GM13977 (cell line): ENCODE measurements around the gene YTHDC2.

Experiments used
- DNase-seq: peaks from one replicate; pipeline ENCODE4 v3.0.0; 2012; ENCODE audit warnings: low spot score
- in situ Hi-C: fragments of 300-500 bp; cut with MboI; formaldehyde crosslinking; loops from one replicate; pipeline ENCODE4 v1.12.0; 2022; ENCODE audit warnings: low sequenced_read_pairs, low pct_unique_long_range_greater_than_20kb, mixed read lengths, inconsistent platforms; ENCODE audit not compliant: unreplicated experiment
- TF ChIP-seq, protein P1 (sequence below): IDR thresholded peaks from 2 replicates; pipeline ENCODE4 v1.5.1; 2012; ENCODE audit warnings: mild to moderate bottlenecking, control low read depth; ENCODE audit not compliant: insufficient read depth; ENCODE audit errors: extremely low read depth, missing control alignments

YTHDC2 gene

DNA sequence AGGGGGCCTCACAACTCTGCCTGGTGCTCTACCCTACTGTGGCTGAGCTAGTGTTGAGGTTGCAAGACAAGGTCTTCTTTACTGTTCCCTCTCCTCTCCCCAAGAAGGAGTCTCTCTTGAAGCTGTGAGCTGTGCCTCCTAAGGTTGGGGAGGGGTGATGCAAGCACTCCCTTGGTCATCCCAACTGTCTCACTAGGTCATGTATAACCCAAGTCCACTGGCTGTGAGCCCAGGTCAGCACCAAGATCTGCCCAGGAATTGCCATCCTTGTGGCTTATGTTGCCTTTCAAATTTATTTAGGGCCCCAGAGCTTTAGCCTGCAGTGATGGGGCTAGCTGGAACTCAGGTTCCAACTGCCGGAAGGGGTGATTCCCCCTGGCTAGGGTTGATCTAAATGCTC, 10.3 kb upstream of the YTHDC2 start:
- no peak for DNase-seq
- TF ChIP-seq, protein P1, sequence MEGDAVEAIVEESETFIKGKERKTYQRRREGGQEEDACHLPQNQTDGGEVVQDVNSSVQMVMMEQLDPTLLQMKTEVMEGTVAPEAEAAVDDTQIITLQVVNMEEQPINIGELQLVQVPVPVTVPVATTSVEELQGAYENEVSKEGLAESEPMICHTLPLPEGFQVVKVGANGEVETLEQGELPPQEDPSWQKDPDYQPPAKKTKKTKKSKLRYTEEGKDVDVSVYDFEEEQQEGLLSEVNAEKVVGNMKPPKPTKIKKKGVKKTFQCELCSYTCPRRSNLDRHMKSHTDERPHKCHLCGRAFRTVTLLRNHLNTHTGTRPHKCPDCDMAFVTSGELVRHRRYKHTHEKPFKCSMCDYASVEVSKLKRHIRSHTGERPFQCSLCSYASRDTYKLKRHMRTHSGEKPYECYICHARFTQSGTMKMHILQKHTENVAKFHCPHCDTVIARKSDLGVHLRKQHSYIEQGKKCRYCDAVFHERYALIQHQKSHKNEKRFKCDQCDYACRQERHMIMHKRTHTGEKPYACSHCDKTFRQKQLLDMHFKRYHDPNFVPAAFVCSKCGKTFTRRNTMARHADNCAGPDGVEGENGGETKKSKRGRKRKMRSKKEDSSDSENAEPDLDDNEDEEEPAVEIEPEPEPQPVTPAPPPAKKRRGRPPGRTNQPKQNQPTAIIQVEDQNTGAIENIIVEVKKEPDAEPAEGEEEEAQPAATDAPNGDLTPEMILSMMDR, result no peak
- in situ Hi-C loops, result loop anchor here (25.0 kb wide), 1 partner anchor 466 kb away; no protein-coding TSS in a partner anchor

DNA sequence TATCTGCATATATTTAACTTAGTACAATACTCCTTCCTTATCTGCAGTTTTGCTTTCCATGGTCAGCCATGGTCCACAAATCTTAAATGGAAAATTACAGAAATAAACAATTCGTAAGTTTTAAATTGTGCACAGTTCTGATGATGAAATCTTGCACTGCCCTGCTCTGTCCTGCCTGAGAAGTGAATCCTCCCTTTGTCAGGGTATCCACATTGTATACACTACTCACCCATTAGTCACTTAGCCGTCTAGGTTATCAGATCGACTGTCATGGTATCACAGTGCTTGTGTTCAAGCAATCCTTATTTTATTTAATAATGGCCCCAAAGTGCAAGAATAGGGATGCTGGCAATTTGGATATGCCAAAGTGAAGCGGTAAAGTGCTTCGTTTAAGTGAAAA, 8.3 kb upstream of the YTHDC2 start:
- DNase-seq, result no peak
- in situ Hi-C loops, result loop anchor here (25.0 kb wide), 1 partner anchor 468 kb away; no protein-coding TSS in a partner anchor
- TF ChIP-seq, protein P1, result no peak

DNA sequence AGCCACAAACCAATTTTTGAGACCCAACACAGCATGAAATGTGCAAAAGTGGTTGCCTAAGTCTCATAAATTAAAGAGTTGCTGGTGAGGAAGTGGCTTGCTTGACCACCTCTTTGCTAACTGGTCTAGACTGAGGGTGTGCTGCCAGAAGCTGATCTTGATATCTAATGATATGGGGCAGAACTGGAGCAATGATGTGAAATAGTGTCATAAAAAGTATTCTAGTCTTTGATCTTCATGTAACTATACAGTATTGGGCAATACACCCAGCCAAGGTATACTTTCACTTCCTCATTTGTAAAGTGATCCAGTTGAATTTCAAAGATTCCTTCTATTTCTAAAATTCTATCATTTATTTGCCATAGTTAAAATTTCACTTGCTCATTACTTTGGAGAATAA, 5.9 kb upstream of the YTHDC2 start:
- no peak for DNase-seq
- TF ChIP-seq, protein P1, result no peak
- in situ Hi-C loops, result loop anchor here (25.0 kb wide), 1 partner anchor 470 kb away; no protein-coding TSS in a partner anchor

DNA sequence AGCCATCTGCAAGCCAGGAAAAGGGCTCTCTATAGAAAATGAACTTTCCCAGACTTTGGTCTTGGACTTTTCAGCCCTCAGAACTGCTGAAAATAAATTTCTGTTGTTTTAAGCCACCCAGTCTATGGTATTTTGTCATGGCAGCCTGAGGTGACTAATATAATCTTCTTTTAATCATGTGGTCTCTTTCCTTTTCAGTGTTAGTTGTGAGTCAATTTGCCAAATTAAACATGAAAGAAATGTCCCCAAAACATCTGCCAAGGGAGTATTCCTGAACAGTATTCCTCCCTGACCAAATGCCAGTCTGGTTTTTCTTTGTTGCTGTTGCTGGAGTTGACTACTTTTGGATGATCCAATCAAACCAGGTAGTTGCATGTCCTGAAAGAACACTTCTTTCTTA, 4.7 kb upstream of the YTHDC2 start:
- TF ChIP-seq, protein P1, result no peak
- in situ Hi-C loops, result loop anchor here (25.0 kb wide), 1 partner anchor 471 kb away; no protein-coding TSS in a partner anchor
- DNase-seq, result no peak

DNA sequence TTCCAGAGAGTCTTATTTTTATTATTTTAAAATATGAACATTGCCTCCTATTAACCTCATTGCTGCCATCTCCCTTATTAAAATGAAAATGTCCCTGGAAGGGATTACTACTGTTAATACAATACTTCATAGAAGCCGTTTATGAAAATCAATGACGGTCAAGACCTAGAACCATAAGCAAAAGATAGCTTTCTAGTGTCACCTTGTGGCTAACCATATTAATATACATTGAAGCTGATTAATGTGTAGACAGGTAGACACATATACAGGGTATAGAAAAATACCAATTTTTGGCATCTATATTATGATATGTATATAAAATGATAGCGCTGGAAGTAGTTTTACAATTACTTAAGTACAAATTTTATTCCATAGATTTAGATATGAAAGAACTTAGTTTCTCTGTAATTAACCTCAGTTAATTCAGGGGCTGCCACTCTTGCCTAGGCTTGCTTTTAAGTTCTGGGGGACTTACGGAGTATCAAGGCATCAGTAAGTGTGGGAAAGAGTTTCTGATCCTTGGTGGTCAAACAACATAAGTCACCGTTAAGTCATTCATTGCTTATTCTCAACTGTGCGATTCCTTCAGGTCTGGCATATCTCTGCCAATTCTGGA, 2.5 kb upstream of the YTHDC2 start:
- DNase-seq, result no peak
- in situ Hi-C loops, result loop anchor here (25.0 kb wide), 1 partner anchor 474 kb away; no protein-coding TSS in a partner anchor

DNA sequence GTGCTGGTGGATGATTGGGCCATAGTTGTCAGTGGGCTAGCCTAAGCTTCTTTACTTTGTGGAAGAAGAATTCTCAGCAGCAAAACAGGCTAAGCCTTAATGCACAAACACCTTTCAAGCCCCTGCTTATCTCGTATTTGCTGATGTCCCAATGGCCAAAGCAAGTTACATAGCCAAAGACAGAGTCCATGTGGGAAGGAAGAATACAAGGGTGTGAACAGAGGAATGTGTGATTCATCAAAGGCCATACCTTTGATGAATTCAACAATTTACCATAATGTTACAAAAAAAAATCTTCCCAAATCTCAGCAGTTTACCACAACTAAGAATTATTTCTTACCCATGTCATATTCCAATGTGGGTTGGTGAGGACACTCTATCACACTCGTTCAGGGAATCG, 1.2 kb upstream of the YTHDC2 start:
- in situ Hi-C loops, result loop anchor here (25.0 kb wide), 1 partner anchor 475 kb away; no protein-coding TSS in a partner anchor
- no peak for DNase-seq

More for the DNA sequence above, 2.5 kb upstream of the YTHDC2 start:
- TF ChIP-seq, protein P1, result peak; percentile 54

More for the DNA sequence above, 1.2 kb upstream of the YTHDC2 start:
- TF ChIP-seq, protein P1, result no peak
